ES-I3 (cell line): ENCODE data around the gene TMEM178A.

Experiments used
- H3K36me3 ChIP-seq: 2 replicates; pipeline ENCODE4 v1.6.1; 2013; ENCODE audit warnings: mild to moderate bottlenecking, low read length, control low read depth, moderate library complexity; ENCODE audit not compliant: insufficient read depth
- H3K4me1 ChIP-seq: 2 replicates; pipeline ENCODE4 v1.6.1; 2013; ENCODE audit warnings: mild to moderate bottlenecking, control low read depth, low read length; ENCODE audit not compliant: insufficient read depth
- H3K9ac ChIP-seq: 2 replicates; pipeline ENCODE4 v1.6.1; 2013; ENCODE audit warnings: low read depth, mild to moderate bottlenecking, low read length, moderate library complexity
- H3K9me3 ChIP-seq: 2 replicates; pipeline ENCODE4 v1.6.1; 2013; ENCODE audit warnings: mild to moderate bottlenecking, low read length, moderate library complexity; ENCODE audit not compliant: control insufficient read depth, insufficient read depth

TMEM178A gene

DNA sequence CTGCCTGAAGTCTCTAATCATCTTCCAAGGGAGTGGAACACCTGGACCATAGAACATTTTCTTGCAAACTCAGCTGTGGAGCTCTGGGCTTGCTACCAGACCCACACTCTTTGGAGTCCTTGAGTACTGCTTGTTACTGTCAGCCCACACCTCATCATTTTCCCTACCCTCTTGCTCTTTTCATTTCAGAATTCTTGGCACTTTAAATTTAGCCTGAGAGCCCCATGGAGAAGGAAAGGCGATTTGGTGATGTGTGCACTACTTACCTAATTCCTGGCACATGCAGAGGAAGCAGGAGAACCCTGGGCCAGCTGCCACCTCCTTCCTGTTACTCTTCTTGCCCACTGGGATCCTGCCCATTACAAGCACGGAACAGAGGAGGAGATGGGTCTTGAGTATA, 31.7 kb downstream of the TMEM178A start:
- Histone ChIP-seq H3K36me3 (no peaks in the 10 kb centered on the region), H3K4me1 (no peaks in the 10 kb centered on the region), H3K9ac (no peak overlapping the region), H3K9me3 (peaks cover 1% of the 10 kb centered on the region)

DNA sequence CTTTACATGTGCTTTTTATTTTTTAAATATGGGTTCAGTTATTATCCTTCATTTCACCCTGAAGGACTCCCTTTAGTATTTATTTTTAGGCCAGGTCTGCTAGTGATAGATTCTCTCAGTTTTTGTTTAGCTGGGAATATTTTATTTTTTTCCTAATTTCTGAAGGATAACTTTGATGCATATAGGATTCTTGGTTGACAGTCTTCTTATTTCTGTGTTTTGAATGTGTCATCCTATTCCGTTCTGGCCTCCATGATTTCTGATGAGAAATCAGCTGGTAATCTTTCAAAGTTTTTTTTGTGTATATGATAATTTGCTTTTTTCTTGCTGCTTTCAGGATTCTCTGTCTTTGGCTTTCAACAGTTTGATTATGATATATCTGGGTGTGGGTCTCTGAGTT, 35.4 kb downstream of the TMEM178A start:
- Histone ChIP-seq H3K9ac (no peak overlapping the region), H3K36me3 (no peaks in the 10 kb centered on the region), H3K4me1 (no peaks in the 10 kb centered on the region), H3K9me3 (peaks cover 4% of the 10 kb centered on the region)

- no peaks in the 10 kb centered on the region for H3K4me1 ChIP-seq
- H3K36me3 ChIP-seq, result no peaks in the 10 kb centered on the region
- H3K9ac ChIP-seq, result no peak overlapping the region
- H3K9me3 ChIP-seq, result peaks cover 4% of the 10 kb centered on the region
These were observed 37.6 kb downstream of the TMEM178A start for GRCh38 chr2:39703181-39703872.

GRCh38 chr2:39704540-39704939, 38.8 kb downstream of the TMEM178A start:
- H3K4me1 ChIP-seq, result no peaks in the 10 kb centered on the region
- H3K36me3 ChIP-seq, result no peaks in the 10 kb centered on the region
- no peak overlapping the region for H3K9ac ChIP-seq
- peaks cover 4% of the 10 kb centered on the region for H3K9me3 ChIP-seq

GRCh38 chr2:39705638-39706037, 39.9 kb downstream of the TMEM178A start:
- Histone ChIP-seq H3K9me3 (peaks cover 4% of the 10 kb centered on the region), H3K9ac (no peak overlapping the region), H3K4me1 (no peaks in the 10 kb centered on the region), H3K36me3 (no peaks in the 10 kb centered on the region)

DNA sequence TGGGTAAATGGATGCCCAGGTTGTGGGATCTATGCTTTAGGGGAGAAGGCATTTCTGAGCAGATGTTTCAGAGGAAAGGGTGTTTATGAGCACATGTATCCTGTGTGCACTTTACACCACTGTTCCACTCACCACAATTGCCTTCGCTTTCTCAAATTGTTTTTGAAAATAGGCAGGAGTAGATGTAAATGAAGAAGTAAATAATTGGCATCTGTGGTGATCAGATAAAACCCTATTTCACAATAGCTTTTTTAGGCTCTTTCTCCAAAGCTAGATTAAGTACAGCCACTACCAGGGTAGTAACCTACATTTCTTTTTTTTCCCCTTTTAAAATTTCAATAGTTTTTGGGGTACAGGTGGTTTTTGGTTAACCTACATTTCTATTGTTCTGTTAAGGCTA, 40.6 kb downstream of the TMEM178A start:
- no peaks in the 10 kb centered on the region for H3K36me3 ChIP-seq

GRCh38 chr2:39706945-39707344, 41.2 kb downstream of the TMEM178A start:
- Histone ChIP-seq H3K9ac (no peak overlapping the region), H3K4me1 (no peaks in the 10 kb centered on the region), H3K36me3 (no peaks in the 10 kb centered on the region), H3K9me3 (peaks cover 4% of the 10 kb centered on the region; the same call in 1 of the 2 replicates)

More for the DNA sequence above, 40.6 kb downstream of the TMEM178A start:
- Histone ChIP-seq H3K9ac (no peak overlapping the region), H3K9me3 (peaks cover 4% of the 10 kb centered on the region), H3K4me1 (no peaks in the 10 kb centered on the region)

GRCh38 chr2:39708003-39708402, 42.3 kb downstream of the TMEM178A start:
- Histone ChIP-seq H3K36me3 (no peaks in the 10 kb centered on the region), H3K9me3 (no peaks in the 10 kb centered on the region), H3K4me1 (no peaks in the 10 kb centered on the region), H3K9ac (no peak overlapping the region)

DNA sequence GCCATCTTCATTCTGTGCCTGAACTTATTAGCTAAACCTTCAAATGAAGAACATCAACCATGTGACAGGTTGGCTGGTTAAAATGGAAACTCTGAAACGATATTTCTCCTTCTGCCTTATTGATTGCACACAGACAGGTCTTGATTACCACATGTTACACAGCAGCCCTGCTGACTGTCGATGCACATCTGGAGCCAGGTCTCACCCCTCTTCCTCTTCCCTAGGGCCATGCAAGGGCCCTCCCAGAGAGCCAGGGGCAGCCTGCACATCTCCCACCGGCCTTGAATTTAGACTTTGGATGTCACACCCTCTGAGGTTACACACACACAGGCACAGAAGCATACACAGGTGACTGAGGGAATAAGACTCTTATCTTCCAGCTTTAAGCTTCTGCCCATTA, 45.1 kb downstream of the TMEM178A start:
- no peaks in the 10 kb centered on the region for H3K9me3 ChIP-seq
- H3K9ac ChIP-seq, result no peak overlapping the region
- H3K36me3 ChIP-seq, result no peaks in the 10 kb centered on the region
- H3K4me1 ChIP-seq, result no peaks in the 10 kb centered on the region

- Histone ChIP-seq H3K4me1 (no peaks in the 10 kb centered on the region), H3K9me3 (no peaks in the 10 kb centered on the region), H3K36me3 (no peaks in the 10 kb centered on the region), H3K9ac (no peak overlapping the region)
These were observed 47.2 kb downstream of the TMEM178A start for GRCh38 chr2:39712953-39713352.

DNA sequence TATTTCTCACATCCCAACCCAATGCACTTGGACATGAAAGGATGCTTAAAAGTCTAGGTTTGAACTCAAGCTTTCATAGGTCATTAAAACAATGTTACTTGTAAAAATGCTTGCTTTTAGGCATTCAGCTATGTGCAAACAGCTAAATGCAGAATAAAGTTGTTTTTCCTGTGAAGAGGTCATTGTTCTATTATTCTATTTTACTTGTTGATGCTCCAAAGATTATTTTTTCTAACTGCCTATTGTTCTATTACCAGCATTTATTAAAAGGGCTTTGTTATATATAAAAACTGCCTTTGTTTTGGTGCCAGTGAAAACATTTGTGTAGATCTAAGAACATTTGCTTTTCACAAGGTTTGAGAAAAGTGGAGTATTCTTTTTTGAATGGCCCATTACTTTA, 49.4 kb downstream of the TMEM178A start:
- H3K4me1 ChIP-seq, result no peaks in the 10 kb centered on the region
- H3K36me3 ChIP-seq, result no peaks in the 10 kb centered on the region
- H3K9me3 ChIP-seq, result no peaks in the 10 kb centered on the region
- no peak overlapping the region for H3K9ac ChIP-seq

GRCh38 chr2:39715822-39716221, 50.1 kb downstream of the TMEM178A start:
- no peaks in the 10 kb centered on the region for H3K36me3 ChIP-seq
- H3K4me1 ChIP-seq, result peaks cover 6% of the 10 kb centered on the region; the same call in 1 of the 2 replicates
- H3K9me3 ChIP-seq, result no peaks in the 10 kb centered on the region
- no peak overlapping the region for H3K9ac ChIP-seq

DNA sequence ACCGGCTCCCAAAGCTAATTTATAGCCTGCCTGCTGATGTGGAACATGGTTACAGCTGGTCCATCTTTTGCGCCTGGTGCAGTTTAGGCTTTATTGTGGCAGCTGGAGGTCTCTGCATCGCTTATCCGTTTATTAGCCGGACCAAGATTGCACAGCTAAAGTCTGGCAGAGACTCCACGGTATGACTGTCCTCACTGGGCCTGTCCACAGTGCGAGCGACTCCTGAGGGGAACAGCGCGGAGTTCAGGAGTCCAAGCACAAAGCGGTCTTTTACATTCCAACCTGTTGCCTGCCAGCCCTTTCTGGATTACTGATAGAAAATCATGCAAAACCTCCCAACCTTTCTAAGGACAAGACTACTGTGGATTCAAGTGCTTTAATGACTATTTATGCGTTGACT, 51.4 kb downstream of the TMEM178A start:
- Histone ChIP-seq H3K9ac (no peak overlapping the region), H3K9me3 (no peaks in the 10 kb centered on the region), H3K4me1 (peaks cover 13% of the 10 kb centered on the region), H3K36me3 (no peaks in the 10 kb centered on the region)

GRCh38 chr2:39718483-39718882, 52.8 kb downstream of the TMEM178A start:
- Histone ChIP-seq H3K9me3 (no peaks in the 10 kb centered on the region), H3K9ac (no peak overlapping the region), H3K4me1 (peaks cover 13% of the 10 kb centered on the region), H3K36me3 (no peaks in the 10 kb centered on the region)

- H3K4me1 ChIP-seq, result peaks cover 22% of the 10 kb centered on the region
- H3K9me3 ChIP-seq, result no peaks in the 10 kb centered on the region
- H3K9ac ChIP-seq, result no peak overlapping the region
- H3K36me3 ChIP-seq, result no peaks in the 10 kb centered on the region
These were observed 53.6 kb downstream of the TMEM178A start for GRCh38 chr2:39719317-39719716.
